ENCODE results near the gene ZC3H7B.

The ZC3H7B gene

DNA sequence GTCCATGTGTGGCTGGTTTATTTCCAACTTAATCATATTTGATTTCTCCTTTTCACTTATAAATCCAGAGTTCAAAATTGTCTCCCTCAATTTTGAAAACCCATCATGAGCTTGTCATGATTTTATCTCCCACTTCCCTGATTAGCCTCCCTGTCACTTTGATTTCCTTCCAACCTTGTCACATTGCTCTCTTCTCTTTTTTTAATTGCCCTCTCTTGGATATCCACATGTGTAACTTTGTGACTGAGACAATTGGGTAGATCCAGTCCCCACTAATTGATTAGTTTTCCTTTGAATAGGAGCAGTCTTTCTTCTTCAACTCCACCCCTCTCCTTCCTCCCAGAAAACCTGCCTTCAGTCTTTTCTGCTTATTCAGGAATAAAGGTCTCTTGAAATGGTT is 82.8 kb downstream of the ZC3H7B start:
- Histone ChIP-seq H3K27me3 (ENCODE audit: insufficient read depth, poor library complexity, severe bottlenecking) (no peaks in the 10 kb centered on the region), H3K4me3 (replicated peaks; ENCODE audit: insufficient read depth, low read length) (no peak overlapping the region), H3K27ac (replicated peaks) (no peak overlapping the region)
- no peak for DNase-seq (ENCODE audit: low read depth in 1 of 2, low spot score in 1 of 2)
- TF ChIP-seq SPI1 (IDR thresholded peaks at IDR 0.05; ENCODE audit: borderline replicate concordance, low read depth) (no peak), POLR2AphosphoS5 (IDR thresholded peaks at IDR 0.05; ENCODE audit: low read depth) (no peak), GABPA (IDR thresholded peaks at IDR 0.05; ENCODE audit: low read depth) (no peak)
- TF ChIP-seq, protein P1, sequence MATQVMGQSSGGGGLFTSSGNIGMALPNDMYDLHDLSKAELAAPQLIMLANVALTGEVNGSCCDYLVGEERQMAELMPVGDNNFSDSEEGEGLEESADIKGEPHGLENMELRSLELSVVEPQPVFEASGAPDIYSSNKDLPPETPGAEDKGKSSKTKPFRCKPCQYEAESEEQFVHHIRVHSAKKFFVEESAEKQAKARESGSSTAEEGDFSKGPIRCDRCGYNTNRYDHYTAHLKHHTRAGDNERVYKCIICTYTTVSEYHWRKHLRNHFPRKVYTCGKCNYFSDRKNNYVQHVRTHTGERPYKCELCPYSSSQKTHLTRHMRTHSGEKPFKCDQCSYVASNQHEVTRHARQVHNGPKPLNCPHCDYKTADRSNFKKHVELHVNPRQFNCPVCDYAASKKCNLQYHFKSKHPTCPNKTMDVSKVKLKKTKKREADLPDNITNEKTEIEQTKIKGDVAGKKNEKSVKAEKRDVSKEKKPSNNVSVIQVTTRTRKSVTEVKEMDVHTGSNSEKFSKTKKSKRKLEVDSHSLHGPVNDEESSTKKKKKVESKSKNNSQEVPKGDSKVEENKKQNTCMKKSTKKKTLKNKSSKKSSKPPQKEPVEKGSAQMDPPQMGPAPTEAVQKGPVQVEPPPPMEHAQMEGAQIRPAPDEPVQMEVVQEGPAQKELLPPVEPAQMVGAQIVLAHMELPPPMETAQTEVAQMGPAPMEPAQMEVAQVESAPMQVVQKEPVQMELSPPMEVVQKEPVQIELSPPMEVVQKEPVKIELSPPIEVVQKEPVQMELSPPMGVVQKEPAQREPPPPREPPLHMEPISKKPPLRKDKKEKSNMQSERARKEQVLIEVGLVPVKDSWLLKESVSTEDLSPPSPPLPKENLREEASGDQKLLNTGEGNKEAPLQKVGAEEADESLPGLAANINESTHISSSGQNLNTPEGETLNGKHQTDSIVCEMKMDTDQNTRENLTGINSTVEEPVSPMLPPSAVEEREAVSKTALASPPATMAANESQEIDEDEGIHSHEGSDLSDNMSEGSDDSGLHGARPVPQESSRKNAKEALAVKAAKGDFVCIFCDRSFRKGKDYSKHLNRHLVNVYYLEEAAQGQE (IDR thresholded peaks at IDR 0.05; ENCODE audit: insufficient replicate concordance, low read depth): no peak

DNA sequence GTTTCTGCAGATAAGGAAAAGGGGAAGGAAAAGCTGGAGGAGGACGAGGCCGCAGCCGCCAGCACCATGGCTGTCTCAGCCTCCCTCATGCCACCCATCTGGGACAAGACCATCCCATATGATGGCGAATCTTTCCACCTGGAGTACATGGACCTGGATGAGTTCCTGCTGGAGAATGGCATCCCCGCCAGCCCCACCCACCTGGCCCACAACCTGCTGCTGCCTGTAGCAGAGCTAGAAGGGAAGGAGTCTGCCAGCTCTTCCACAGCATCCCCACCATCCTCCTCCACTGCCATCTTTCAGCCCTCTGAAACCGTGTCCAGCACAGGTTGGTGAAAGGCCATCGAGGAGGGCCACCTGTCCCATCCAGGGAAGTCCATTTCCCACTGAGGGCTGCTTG is 86.0 kb downstream of the ZC3H7B start:
- no peak for DNase-seq (ENCODE audit: low read depth in 1 of 2, low spot score in 1 of 2)
- no peak overlapping the region for H3K4me3 ChIP-seq (replicated peaks; ENCODE audit: insufficient read depth, low read length)
- no peak for TF ChIP-seq POLR2AphosphoS5 (IDR thresholded peaks at IDR 0.05; ENCODE audit: low read depth)
- H3K27ac ChIP-seq (replicated peaks): no peak overlapping the region
- H3K27me3 ChIP-seq (ENCODE audit: insufficient read depth, poor library complexity, severe bottlenecking): no peaks in the 10 kb centered on the region

DNA sequence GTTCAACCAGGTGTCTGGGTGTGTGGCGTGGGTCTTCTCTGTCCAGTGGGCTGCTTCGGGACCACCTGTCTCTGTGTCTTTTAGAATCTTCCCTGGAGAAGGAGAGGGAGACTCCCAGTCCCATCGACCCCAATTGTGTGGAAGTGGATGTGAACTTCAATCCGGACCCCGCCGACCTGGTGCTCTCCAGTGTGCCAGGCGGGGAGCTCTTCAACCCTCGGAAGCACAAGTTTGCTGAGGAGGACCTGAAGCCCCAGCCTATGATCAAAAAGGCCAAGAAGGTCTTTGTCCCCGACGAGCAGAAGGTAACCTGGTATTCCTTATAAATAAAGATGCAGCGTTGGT is 92.7 kb downstream of the ZC3H7B start:
- TF ChIP-seq, protein P2, sequence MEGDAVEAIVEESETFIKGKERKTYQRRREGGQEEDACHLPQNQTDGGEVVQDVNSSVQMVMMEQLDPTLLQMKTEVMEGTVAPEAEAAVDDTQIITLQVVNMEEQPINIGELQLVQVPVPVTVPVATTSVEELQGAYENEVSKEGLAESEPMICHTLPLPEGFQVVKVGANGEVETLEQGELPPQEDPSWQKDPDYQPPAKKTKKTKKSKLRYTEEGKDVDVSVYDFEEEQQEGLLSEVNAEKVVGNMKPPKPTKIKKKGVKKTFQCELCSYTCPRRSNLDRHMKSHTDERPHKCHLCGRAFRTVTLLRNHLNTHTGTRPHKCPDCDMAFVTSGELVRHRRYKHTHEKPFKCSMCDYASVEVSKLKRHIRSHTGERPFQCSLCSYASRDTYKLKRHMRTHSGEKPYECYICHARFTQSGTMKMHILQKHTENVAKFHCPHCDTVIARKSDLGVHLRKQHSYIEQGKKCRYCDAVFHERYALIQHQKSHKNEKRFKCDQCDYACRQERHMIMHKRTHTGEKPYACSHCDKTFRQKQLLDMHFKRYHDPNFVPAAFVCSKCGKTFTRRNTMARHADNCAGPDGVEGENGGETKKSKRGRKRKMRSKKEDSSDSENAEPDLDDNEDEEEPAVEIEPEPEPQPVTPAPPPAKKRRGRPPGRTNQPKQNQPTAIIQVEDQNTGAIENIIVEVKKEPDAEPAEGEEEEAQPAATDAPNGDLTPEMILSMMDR (IDR thresholded peaks at IDR 0.05; ENCODE audit: insufficient read depth, low read length): no peak
- no peak for TF ChIP-seq POLR2AphosphoS5 (IDR thresholded peaks at IDR 0.05; ENCODE audit: low read depth)
- DNase-seq (ENCODE audit: low read depth in 1 of 2, low spot score in 1 of 2): no peak
- Histone ChIP-seq H3K27ac (replicated peaks) (no peak overlapping the region), H3K27me3 (ENCODE audit: insufficient read depth, poor library complexity, severe bottlenecking) (no peaks in the 10 kb centered on the region), H3K4me3 (replicated peaks; ENCODE audit: insufficient read depth, low read length) (no peak overlapping the region)

DNA sequence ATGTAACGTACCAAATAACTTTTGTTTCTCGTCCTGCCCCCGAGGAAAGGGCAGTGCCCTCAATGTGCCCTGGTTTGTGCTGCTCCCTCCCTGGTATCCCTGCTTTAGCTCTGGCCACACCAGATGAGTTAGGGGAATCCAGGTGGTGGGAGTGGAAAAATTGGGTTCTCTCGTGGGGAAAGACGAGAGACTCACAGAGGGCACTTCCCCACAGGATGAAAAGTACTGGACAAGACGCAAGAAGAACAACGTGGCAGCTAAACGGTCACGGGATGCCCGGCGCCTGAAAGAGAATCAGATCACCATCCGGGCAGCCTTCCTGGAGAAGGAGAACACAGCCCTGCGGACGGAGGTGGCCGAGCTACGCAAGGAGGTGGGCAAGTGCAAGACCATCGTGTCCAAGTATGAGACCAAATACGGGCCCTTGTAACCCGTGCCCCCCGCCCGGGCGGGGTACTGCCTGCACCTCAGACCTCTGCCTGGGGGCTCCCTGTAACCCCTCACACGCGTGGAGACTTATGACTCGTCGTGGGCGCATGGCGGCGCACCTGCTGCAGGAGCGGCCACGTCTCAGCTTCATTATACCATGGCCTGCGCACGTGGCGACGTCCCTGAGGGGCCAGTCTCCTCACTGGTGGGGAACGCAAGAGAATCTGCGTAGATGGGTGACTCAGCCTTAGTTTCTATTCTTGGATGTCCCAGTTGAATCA is 94.4 kb downstream of the ZC3H7B start:
- Histone ChIP-seq H3K27me3 (ENCODE audit: insufficient read depth, poor library complexity, severe bottlenecking) (no peaks in the 10 kb centered on the region), H3K27ac (replicated peaks) (no peak overlapping the region), H3K4me3 (replicated peaks; ENCODE audit: insufficient read depth, low read length) (no peak overlapping the region)
- TF ChIP-seq GABPA (IDR thresholded peaks at IDR 0.05; ENCODE audit: low read depth) (no peak), POLR2AphosphoS5 (IDR thresholded peaks at IDR 0.05; ENCODE audit: low read depth) (no peak), SPI1 (IDR thresholded peaks at IDR 0.05; ENCODE audit: borderline replicate concordance, low read depth) (no peak)
- TF ChIP-seq, protein P2 (IDR thresholded peaks at IDR 0.05; ENCODE audit: insufficient read depth, low read length): no peak
- TF ChIP-seq, protein P1 (IDR thresholded peaks at IDR 0.05; ENCODE audit: insufficient replicate concordance, low read depth): no peak
- no peak for DNase-seq (ENCODE audit: low read depth in 1 of 2, low spot score in 1 of 2)
